Stomach (tissue), 4 donors: Measurements from ENCODE around the gene PALS1.

Source experiments
- CTCF ChIP-seq, 7 experiments: fragments of 450-650 bp in 4 of 7; fragments of 200-600 bp in 3 of 7; sonication (generic) in 3 of 7; IDR thresholded peaks; one replicate each; pipeline ENCODE4 v1.5.1; 2016 to 2019; ENCODE audit warnings: antibody characterized with exemption in 7 of 7, control low read depth in 2 of 7, mild to moderate bottlenecking in 1 of 7
- POLR2A ChIP-seq, 4 donors: fragments of 450-650 bp; IDR thresholded peaks; one replicate each; pipeline ENCODE4 v1.6.1; 2016; ENCODE audit warnings: antibody characterized with exemption in 4 of 4, control low read depth in 2 of 4, mild to moderate bottlenecking in 1 of 4, moderate library complexity in 1 of 4
- POLR2AphosphoS5 ChIP-seq, 3 donors: sonication (generic); formaldehyde crosslinking; IDR thresholded peaks; one replicate each; pipeline ENCODE4 v1.6.1; 2016; ENCODE audit warnings: antibody characterized with exemption in 3 of 3

GRCh38 chr14:67270933-67271332, 29.7 kb downstream of the PALS1 start:
- TF ChIP-seq CTCF (IDR thresholded peaks at IDR 0.05) (no peak), POLR2AphosphoS5 (IDR thresholded peaks at IDR 0.05) (no peak), POLR2A (IDR thresholded peaks at IDR 0.05) (no peak)
